Measurements from ENCODE around the gene CLCN2.
A peak's percentile ranks its signal among the peaks of the same experiment; 100 is the strongest.

CLCN2 gene

GRCh38 chr3:184325715-184326369 lies 35.6 kb downstream of the CLCN2 start:
- no peak for DNase-seq (ENCODE audit: low read depth in 2 of 2)

GRCh38 chr3:184325269-184325668 lies 36.1 kb downstream of the CLCN2 start:
- DNase-seq (ENCODE audit: low read depth in 2 of 2), result no peak

GRCh38 chr3:184323696-184324095 lies 37.7 kb downstream of the CLCN2 start:
- DNase-seq (ENCODE audit: low read depth in 2 of 2), result no peak

GRCh38 chr3:184322731-184323487 lies 38.5 kb downstream of the CLCN2 start:
- DNase-seq (ENCODE audit: low read depth in 2 of 2), result no peak

GRCh38 chr3:184321666-184322065 lies 39.7 kb downstream of the CLCN2 start:
- DNase-seq (ENCODE audit: low read depth in 2 of 2), result no peak

GRCh38 chr3:184320104-184320445 lies 41.3 kb downstream of the CLCN2 start:
- no peak for DNase-seq (ENCODE audit: low read depth in 2 of 2)

GRCh38 chr3:184317201-184317600 lies 44.2 kb downstream of the CLCN2 start:
- DNase-seq (ENCODE audit: low read depth in 2 of 2), result no peak

GRCh38 chr3:184316792-184317191 lies 44.6 kb downstream of the CLCN2 start:
- no peak for DNase-seq (ENCODE audit: low read depth in 2 of 2)

GRCh38 chr3:184315871-184316661 lies 45.3 kb downstream of the CLCN2 start:
- DNase-seq (ENCODE audit: low read depth in 2 of 2), result no peak

- no peak for DNase-seq (ENCODE audit: low read depth in 2 of 2)
Measured at GRCh38 chr3:184315543-184315867, 45.9 kb downstream of the CLCN2 start.

- peak; percentile 37 to 44 for DNase-seq (ENCODE audit: low read depth in 2 of 2)
Measured at GRCh38 chr3:184314700-184315542, 46.5 kb downstream of the CLCN2 start.

- DNase-seq (ENCODE audit: low read depth in 2 of 2), result peak; percentile 87 to 90
Measured at GRCh38 chr3:184314363-184314699, 47.1 kb downstream of the CLCN2 start, which contains the start of gene EIF4G1. EIF4G1 (plus strand) TSS chr3:184314606; CDS start chr3:184315797, 1,191 bp downstream.

- DNase-seq (ENCODE audit: low read depth in 2 of 2), result no peak
Measured at GRCh38 chr3:184311633-184312032, 49.8 kb downstream of the CLCN2 start.

- no peak for DNase-seq (ENCODE audit: low read depth in 2 of 2)
Measured at GRCh38 chr3:184308744-184309143, 52.7 kb downstream of the CLCN2 start.

GRCh38 chr3:184307915-184308314 lies 53.5 kb downstream of the CLCN2 start:
- DNase-seq (ENCODE audit: low read depth in 2 of 2), result no peak

GRCh38 chr3:184306341-184306972 lies 54.9 kb downstream of the CLCN2 start:
- no peak for DNase-seq (ENCODE audit: low read depth in 2 of 2)

- no peak for DNase-seq (ENCODE audit: low read depth in 2 of 2)
Measured at GRCh38 chr3:184305577-184305976, 55.8 kb downstream of the CLCN2 start.

- no peak for DNase-seq (ENCODE audit: low read depth in 2 of 2)
Measured at GRCh38 chr3:184300378-184300720, 61.1 kb downstream of the CLCN2 start.

- no peak for DNase-seq (ENCODE audit: low read depth in 2 of 2)
Measured at GRCh38 chr3:184299488-184300377, 61.7 kb downstream of the CLCN2 start.

GRCh38 chr3:184298759-184299487 lies 62.5 kb downstream of the CLCN2 start, which contains the start of gene PSMD2:
PSMD2 (plus strand) TSS chr3:184299241; CDS start chr3:184299267, 26 bp downstream.
- DNase-seq (ENCODE audit: low read depth in 2 of 2), result peak; percentile 98 to 99

Data from stimulated activated CD4-positive, alpha-beta T cell treated with anti-CD3 and anti-CD28 coated beads, Interleukin-4, amount 100 ng/mL, for 48 hours (primary cell).